Hepatocyte (in vitro differentiated cells): ENCODE data around the gene DOCK4. TPM values are rescaled to one million over a fixed set of nuclear protein-coding genes. Genes with fewer than 3 reads are reported as not detected.

Experiments
- DNase-seq: peaks from one replicate; pipeline ENCODE4 v3.0.0-alpha.2; 2016; ENCODE audit warnings: low spot score
- H2AFZ ChIP-seq: fragments of 200-600 bp; sonication (generic); 2 replicates; pipeline ENCODE4 v1.6.0; 2016; ENCODE audit warnings: antibody characterized with exemption, mild to moderate bottlenecking
- H3K27ac ChIP-seq: fragments of 200-600 bp; sonication (generic); 2 replicates; pipeline ENCODE4 v1.5.1; 2016; ENCODE audit warnings: mild to moderate bottlenecking
- H3K27me3 ChIP-seq: fragments of 200-600 bp; sonication (generic); 2 replicates; pipeline ENCODE4 v1.6.1; 2016
- H3K36me3 ChIP-seq: fragments of 200-600 bp; sonication (generic); replicated peaks from 2 replicates; pipeline ENCODE4 v1.5.1; 2016; ENCODE audit warnings: low read depth; ENCODE audit not compliant: insufficient read depth
- H3K4me1 ChIP-seq: fragments of 200-600 bp; sonication (generic); 2 replicates; pipeline ENCODE4 v1.5.1; 2016; ENCODE audit warnings: mild to moderate bottlenecking, moderate library complexity; ENCODE audit not compliant: insufficient read depth
- H3K4me2 ChIP-seq: fragments of 200-600 bp; sonication (generic); 2 replicates; pipeline ENCODE4 v1.6.0; 2016
- H3K4me3 ChIP-seq: fragments of 200-600 bp; sonication (generic); 2 replicates; pipeline ENCODE4 v1.5.1; 2016; ENCODE audit warnings: mild to moderate bottlenecking
- H3K79me2 ChIP-seq: fragments of 200-600 bp; sonication (generic); 2 replicates; pipeline ENCODE4 v1.6.0; 2017; ENCODE audit warnings: mild to moderate bottlenecking
- H3K9me2 ChIP-seq: fragments of 200-600 bp; sonication (generic); replicated peaks from 2 replicates; pipeline ENCODE4 v1.6.0; 2017; ENCODE audit warnings: mild to moderate bottlenecking; ENCODE audit not compliant: insufficient read depth
- H3K9me3 ChIP-seq: fragments of 200-600 bp; sonication (generic); 2 replicates; pipeline ENCODE4 v1.5.1; 2016; ENCODE audit warnings: low read depth, mild to moderate bottlenecking
- H4K20me1 ChIP-seq: fragments of 200-600 bp; sonication (generic); 2 replicates; pipeline ENCODE4 v1.6.0; 2016; ENCODE audit warnings: mild to moderate bottlenecking; ENCODE audit not compliant: insufficient read depth, poor library complexity, severe bottlenecking
- CTCF ChIP-seq: fragments of 200-600 bp; sonication (generic); IDR thresholded peaks from 2 replicates; pipeline ENCODE4 v1.5.1; 2016; ENCODE audit warnings: antibody characterized with exemption, mild to moderate bottlenecking; ENCODE audit not compliant: poor library complexity
- EZH2 ChIP-seq: fragments of 200-600 bp; sonication (generic); IDR thresholded peaks from 2 replicates; pipeline ENCODE4 v1.6.1; 2016; ENCODE audit warnings: antibody characterized with exemption, mild to moderate bottlenecking, borderline replicate concordance
- EZH2phosphoT487 ChIP-seq: fragments of 200-600 bp; sonication (generic); IDR thresholded peaks from one replicate; pipeline ENCODE4 v1.6.1; 2018; ENCODE audit warnings: antibody characterized with exemption, mild to moderate bottlenecking, low read depth, moderate library complexity; ENCODE audit not compliant: unreplicated experiment, severe bottlenecking
- WGBS: methylation state at CpG from one replicate; pipeline ENCODE4 v1.1.6; 2016; ENCODE audit warnings: low lambda C conversion rate; ENCODE audit errors: missing lambda C conversion rate; 5-methylcytosine and 5-hydroxymethylcytosine counted together
- polyA plus RNA-seq: library from polyadenylated mRNA; unstranded; fragments of >200 nt; fragmentation: Nextera tagmentation; extraction: Ambion mirVana; gene quantifications from 2 replicates; pipeline ENCODE4 v1.2.1, GENCODE V29; 2016
- total RNA-seq: library from RNA; depleted of rRNA; stranded (reverse); fragments of >200 nt; gene quantifications from 2 replicates; pipeline ENCODE4 v1.2.3, GENCODE V29; 2014

DOCK4 gene
- total and polyA plus RNA-seq, 2 experiments from 2014 or later: 4.4 to 22.9 TPM

GRCh38 chr7:112089551-112089950 is 116.6 kb downstream of the DOCK4 start:
- Histone ChIP-seq H3K27ac (no peak overlapping the region), H3K4me3 (no peak overlapping the region), H3K36me3 (no peaks in the 10 kb centered on the region)

GRCh38 chr7:112088484-112089016 is 117.6 kb downstream of the DOCK4 start:
- no peak for DNase-seq
- no peak overlapping the region for H3K4me3 ChIP-seq
- no peak for TF ChIP-seq EZH2phosphoT487
- TF ChIP-seq CTCF: no peak
- no peak for TF ChIP-seq EZH2
- no peak overlapping the region for H3K27ac ChIP-seq
- H3K4me1 ChIP-seq: peaks cover 15% of the 10 kb centered on the region
- H3K9me3 ChIP-seq: no peaks in the 10 kb centered on the region
- H4K20me1 ChIP-seq: no peaks in the 10 kb centered on the region
- WGBS: 90% methylated on average over 4 of the region's 4 CpGs
- no peaks in the 10 kb centered on the region for H3K27me3 ChIP-seq
- H3K79me2 ChIP-seq: peaks cover 14% of the 10 kb centered on the region
- H2AFZ ChIP-seq: no peak overlapping the region
- H3K36me3 ChIP-seq: no peaks in the 10 kb centered on the region
- no peaks in the 10 kb centered on the region for H3K9me2 ChIP-seq
- H3K4me2 ChIP-seq: no peak overlapping the region

More at GRCh38 chr7:112089551-112089950, 116.6 kb downstream of the DOCK4 start:
- WGBS: 97% methylated on average over 4 of the region's 4 CpGs
- Histone ChIP-seq H3K4me1 (peaks cover 13% of the 10 kb centered on the region), H3K79me2 (peaks cover 14% of the 10 kb centered on the region), H4K20me1 (no peaks in the 10 kb centered on the region), H3K27me3 (no peaks in the 10 kb centered on the region), H3K4me2 (no peak overlapping the region), H3K9me2 (no peaks in the 10 kb centered on the region), H3K9me3 (no peaks in the 10 kb centered on the region), H2AFZ (no peak overlapping the region)
- TF ChIP-seq EZH2 (no peak), CTCF (no peak), EZH2phosphoT487 (no peak)
- no peak for DNase-seq

GRCh38 chr7:112086496-112087254 is 119.5 kb downstream of the DOCK4 start:
- no peak overlapping the region for H3K4me3 ChIP-seq
- no peak overlapping the region for H3K27ac ChIP-seq
- no peaks in the 10 kb centered on the region for H4K20me1 ChIP-seq
- peak; percentile 19 for DNase-seq
- H3K4me2 ChIP-seq: peak overlapping the region; percentile 29
- WGBS: 57% methylated on average over 3 of the region's 3 CpGs
- H3K9me3 ChIP-seq: no peaks in the 10 kb centered on the region
- TF ChIP-seq EZH2 (no peak), CTCF (no peak), EZH2phosphoT487 (no peak)
- H3K9me2 ChIP-seq: no peaks in the 10 kb centered on the region
- H3K27me3 ChIP-seq: no peaks in the 10 kb centered on the region
- peaks cover 15% of the 10 kb centered on the region for H3K4me1 ChIP-seq
- H3K79me2 ChIP-seq: peaks cover 16% of the 10 kb centered on the region
- no peaks in the 10 kb centered on the region for H3K36me3 ChIP-seq
- no peak overlapping the region for H2AFZ ChIP-seq
